Right lobe of liver (tissue), 4 donors: ENCODE data around the gene THY1.

ENCODE experiments used
- CTCF ChIP-seq, 4 donors: fragments of 200-600 bp in 3 of 4; fragments of 450-650 bp in 1 of 4; IDR thresholded peaks; one replicate each; pipeline versions ENCODE4 v1.5.1 to v1.8.0; 2016 to 2022; ENCODE audit warnings: antibody characterized with exemption in 4 of 4, mild to moderate bottlenecking in 2 of 4
- POLR2A ChIP-seq: fragments of 450-650 bp; IDR thresholded peaks from one replicate; pipeline ENCODE4 v1.6.1; 2017; ENCODE audit warnings: antibody characterized with exemption, mild to moderate bottlenecking
- donor health status: DM: no; HTN: no; CAD: no.
- donor health status: DM: no; HTN: no; CAD: no.
- donor health status: DM: no; HTN: yes; CAD: no.

DNA sequence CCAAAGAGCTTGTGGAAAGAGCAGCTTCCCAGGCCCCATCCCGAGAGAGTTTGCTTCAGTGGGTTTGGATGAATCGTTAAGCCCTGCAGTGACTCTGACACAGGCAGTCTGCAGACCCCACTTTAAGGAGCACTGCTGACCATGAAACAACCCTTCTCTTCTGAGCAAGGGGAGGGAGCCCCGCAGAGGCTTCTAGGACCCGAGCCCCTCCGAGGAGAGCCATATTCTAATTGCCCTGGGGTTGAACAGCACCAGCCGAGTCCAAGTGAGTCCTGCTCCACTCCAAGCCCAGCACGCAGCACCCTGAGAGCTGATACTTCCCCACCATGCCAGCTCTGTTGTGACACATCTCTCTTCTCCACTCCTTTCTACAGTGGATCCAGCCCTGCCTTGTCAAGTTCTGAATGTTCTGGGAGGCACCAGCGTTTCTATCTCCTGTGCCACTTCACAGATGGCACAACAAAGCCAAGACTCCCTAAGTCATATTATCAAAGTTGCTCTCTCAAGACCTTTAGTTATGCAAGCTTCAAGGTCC is 51.8 kb downstream of the THY1 start:
- TF ChIP-seq CTCF (IDR thresholded peaks at IDR 0.05) (no peak), POLR2A (no peak)
